GM12891 (cell line): ENCODE measurements around the gene LARP4B.

Experiments
- PAX5 ChIP-seq: IDR thresholded peaks from 2 replicates; pipeline ENCODE4 v1.6.1; 2011; ENCODE audit warnings: low read length, moderate library complexity, mild to moderate bottlenecking; ENCODE audit not compliant: insufficient read depth, severe bottlenecking
- POLR2A ChIP-seq: IDR thresholded peaks from 2 replicates; pipeline ENCODE4 v1.6.1; 2011; ENCODE audit warnings: low read depth, low read length, control low read depth
- POLR2AphosphoS5 ChIP-seq: IDR thresholded peaks from 2 replicates; pipeline ENCODE4 v1.6.1; 2011; ENCODE audit warnings: low read depth, low read length, control low read depth
- TAF1 ChIP-seq: IDR thresholded peaks from 2 replicates; pipeline ENCODE4 v1.6.1; 2011; ENCODE audit warnings: low read depth, low read length, control low read depth

GRCh38 chr10:971613-972012, 40.1 kb upstream of the LARP4B start:
- no peak for TF ChIP-seq POLR2A
- no peak for TF ChIP-seq POLR2AphosphoS5
- no peak for TF ChIP-seq TAF1
- TF ChIP-seq PAX5, result no peak
